ENCODE data around the gene NT5DC2.

NT5DC2 gene

GRCh38 chr3:52480768-52481715 is 52.6 kb downstream of the NT5DC2 start:
- H4K91ac ChIP-seq (ENCODE audit: low read length), result no peak overlapping the region
- no peak overlapping the region for H3K14ac ChIP-seq (ENCODE audit: low read length in 2 of 2)
- H3K36me3 ChIP-seq (ENCODE audit: control insufficient read depth in 1 of 2, insufficient read depth in 2 of 2, low read depth in 1 of 2, low read length in 2 of 2), result peaks cover 79 to 96% of the 10 kb centered on the region in 2 experiments
- H3K4me2 ChIP-seq (ENCODE audit: low read length, poor library complexity, severe bottlenecking), result no peak overlapping the region
- no peak overlapping the region for H2AFZ ChIP-seq (ENCODE audit: low read depth, low read length)
- H2BK12ac ChIP-seq (ENCODE audit: low read length in 2 of 2), result no peak overlapping the region
- H3K9me3 ChIP-seq (ENCODE audit: control insufficient read depth, low read length), result no peaks in the 10 kb centered on the region
- H3K27me3 ChIP-seq (ENCODE audit: control insufficient read depth in 1 of 2, insufficient read depth in 1 of 2, low read length in 2 of 2), result no peaks in the 10 kb centered on the region
- peaks cover 54% of the 10 kb centered on the region for H3K79me1 ChIP-seq (replicated peaks; ENCODE audit: low read length, poor library complexity, severe bottlenecking)
- H2AK5ac ChIP-seq (ENCODE audit: low read length, severe bottlenecking), result no peak overlapping the region
- H3K18ac ChIP-seq (ENCODE audit: low read depth in 1 of 2, low read length in 2 of 2), result no peak overlapping the region
- H3K4me3 ChIP-seq (ENCODE audit: insufficient read depth in 1 of 2, low read depth in 1 of 2, low read length in 2 of 2), result no peak overlapping the region
- H4K8ac ChIP-seq (ENCODE audit: low read length), result no peak overlapping the region
- no peak overlapping the region for H3K9ac ChIP-seq (ENCODE audit: low read length)
- H3K23ac ChIP-seq (ENCODE audit: low read length in 2 of 2), result no peak overlapping the region
- no peak overlapping the region for H2BK120ac ChIP-seq (ENCODE audit: low read depth, low read length)
- no peak for DNase-seq
- no peak overlapping the region for H3K27ac ChIP-seq (ENCODE audit: low read length, poor library complexity, severe bottlenecking)
- WGBS, result 98% methylated on average over 24 of the region's 27 CpGs
- H2BK15ac ChIP-seq (ENCODE audit: low read depth, poor library complexity, severe bottlenecking), result no peak overlapping the region
- peaks cover 9% of the 10 kb centered on the region for H3K4me1 ChIP-seq (ENCODE audit: control insufficient read depth, insufficient read depth, low read depth, low read length)
- no peak overlapping the region for H3K4ac ChIP-seq (ENCODE audit: low read depth in 1 of 2, low read length in 2 of 2)
- H2BK5ac ChIP-seq (ENCODE audit: low read depth, low read length, poor library complexity, severe bottlenecking), result no peak overlapping the region

- Histone ChIP-seq H3K4ac (ENCODE audit: low read depth in 1 of 2, low read length in 2 of 2) (no peak overlapping the region), H2AK5ac (ENCODE audit: low read length, severe bottlenecking) (no peak overlapping the region), H3K18ac (ENCODE audit: low read depth in 1 of 2, low read length in 2 of 2) (no peak overlapping the region), H3K4me2 (ENCODE audit: low read length, poor library complexity, severe bottlenecking) (no peak overlapping the region), H3K27ac (ENCODE audit: low read length, poor library complexity, severe bottlenecking) (no peak overlapping the region), H3K36me3 (ENCODE audit: control insufficient read depth in 1 of 2, insufficient read depth in 2 of 2, low read depth in 1 of 2, low read length in 2 of 2) (peaks cover 80 to 96% of the 10 kb centered on the region in 2 experiments), H3K9ac (ENCODE audit: low read length) (no peak overlapping the region), H4K8ac (ENCODE audit: low read length) (no peak overlapping the region), H3K23ac (ENCODE audit: low read length in 2 of 2) (no peak overlapping the region), H2BK5ac (ENCODE audit: low read depth, low read length, poor library complexity, severe bottlenecking) (no peak overlapping the region), H3K9me3 (ENCODE audit: control insufficient read depth, low read length) (no peaks in the 10 kb centered on the region), H3K4me3 (ENCODE audit: insufficient read depth in 1 of 2, low read depth in 1 of 2, low read length in 2 of 2) (no peak overlapping the region), H3K79me1 (replicated peaks; ENCODE audit: low read length, poor library complexity, severe bottlenecking) (peaks cover 54% of the 10 kb centered on the region), H3K27me3 (ENCODE audit: control insufficient read depth in 1 of 2, insufficient read depth in 1 of 2, low read length in 2 of 2) (no peaks in the 10 kb centered on the region), H3K4me1 (ENCODE audit: control insufficient read depth, insufficient read depth, low read depth, low read length) (peaks cover 9% of the 10 kb centered on the region), H4K91ac (ENCODE audit: low read length) (no peak overlapping the region), H3K14ac (ENCODE audit: low read length in 2 of 2) (no peak overlapping the region), H2BK120ac (ENCODE audit: low read depth, low read length) (no peak overlapping the region), H2AFZ (ENCODE audit: low read depth, low read length) (no peak overlapping the region), H2BK12ac (ENCODE audit: low read length in 2 of 2) (no peak overlapping the region), H2BK15ac (ENCODE audit: low read depth, poor library complexity, severe bottlenecking) (no peak overlapping the region)
- 96% methylated on average over 10 of the region's 16 CpGs for WGBS
- no peak for DNase-seq
Observed at GRCh38 chr3:52479877-52480575, 53.6 kb downstream of the NT5DC2 start.

GRCh38 chr3:52479037-52479876 is 54.4 kb downstream of the NT5DC2 start:
- Histone ChIP-seq H3K9me3 (ENCODE audit: control insufficient read depth, low read length) (no peaks in the 10 kb centered on the region), H3K27me3 (ENCODE audit: control insufficient read depth in 1 of 2, insufficient read depth in 1 of 2, low read length in 2 of 2) (no peaks in the 10 kb centered on the region), H4K91ac (ENCODE audit: low read length) (no peak overlapping the region), H3K79me1 (replicated peaks; ENCODE audit: low read length, poor library complexity, severe bottlenecking) (peaks cover 50% of the 10 kb centered on the region), H4K8ac (ENCODE audit: low read length) (no peak overlapping the region), H2AK5ac (ENCODE audit: low read length, severe bottlenecking) (no peak overlapping the region), H3K18ac (ENCODE audit: low read depth in 1 of 2, low read length in 2 of 2) (no peak overlapping the region), H3K14ac (ENCODE audit: low read length in 2 of 2) (no peak overlapping the region), H3K9ac (ENCODE audit: low read length) (no peak overlapping the region), H3K4me2 (ENCODE audit: low read length, poor library complexity, severe bottlenecking) (no peak overlapping the region), H2BK5ac (ENCODE audit: low read depth, low read length, poor library complexity, severe bottlenecking) (no peak overlapping the region), H2AFZ (ENCODE audit: low read depth, low read length) (no peak overlapping the region), H3K4ac (ENCODE audit: low read depth in 1 of 2, low read length in 2 of 2) (no peak overlapping the region), H2BK12ac (ENCODE audit: low read length in 2 of 2) (no peak overlapping the region), H3K4me1 (ENCODE audit: control insufficient read depth, insufficient read depth, low read depth, low read length) (peaks cover 9% of the 10 kb centered on the region), H3K4me3 (ENCODE audit: insufficient read depth in 1 of 2, low read depth in 1 of 2, low read length in 2 of 2) (no peak overlapping the region), H3K36me3 (ENCODE audit: control insufficient read depth in 1 of 2, insufficient read depth in 2 of 2, low read depth in 1 of 2, low read length in 2 of 2) (peaks cover 86 to 90% of the 10 kb centered on the region in 2 experiments), H3K27ac (ENCODE audit: low read length, poor library complexity, severe bottlenecking) (no peak overlapping the region), H2BK120ac (ENCODE audit: low read depth, low read length) (no peak overlapping the region), H2BK15ac (ENCODE audit: low read depth, poor library complexity, severe bottlenecking) (no peak overlapping the region), H3K23ac (ENCODE audit: low read length in 2 of 2) (no peak overlapping the region)
- DNase-seq, result no peak
- WGBS, result 95% methylated on average over 7 of the region's 7 CpGs

GRCh38 chr3:52477796-52478095 is 55.9 kb downstream of the NT5DC2 start:
- no peak overlapping the region for H3K9ac ChIP-seq (ENCODE audit: low read length)
- H4K8ac ChIP-seq (ENCODE audit: low read length), result no peak overlapping the region

More at GRCh38 chr3:52477796-52478095, 55.9 kb downstream of the NT5DC2 start:
- Histone ChIP-seq H3K4ac (ENCODE audit: low read depth in 1 of 2, low read length in 2 of 2) (no peak overlapping the region), H2BK120ac (ENCODE audit: low read depth, low read length) (no peak overlapping the region), H3K79me1 (replicated peaks; ENCODE audit: low read length, poor library complexity, severe bottlenecking) (peaks cover 54% of the 10 kb centered on the region), H3K14ac (ENCODE audit: low read length in 2 of 2) (no peak overlapping the region), H3K9me3 (ENCODE audit: control insufficient read depth, low read length) (no peaks in the 10 kb centered on the region), H4K91ac (ENCODE audit: low read length) (no peak overlapping the region), H3K4me2 (ENCODE audit: low read length, poor library complexity, severe bottlenecking) (no peak overlapping the region), H2BK12ac (ENCODE audit: low read length in 2 of 2) (no peak overlapping the region), H2AK5ac (ENCODE audit: low read length, severe bottlenecking) (no peak overlapping the region), H3K4me3 (ENCODE audit: insufficient read depth in 1 of 2, low read depth in 1 of 2, low read length in 2 of 2) (no peak overlapping the region), H3K27me3 (ENCODE audit: control insufficient read depth in 1 of 2, insufficient read depth in 1 of 2, low read length in 2 of 2) (no peaks in the 10 kb centered on the region), H3K27ac (ENCODE audit: low read length, poor library complexity, severe bottlenecking) (no peak overlapping the region), H3K18ac (ENCODE audit: low read depth in 1 of 2, low read length in 2 of 2) (no peak overlapping the region), H2AFZ (ENCODE audit: low read depth, low read length) (no peak overlapping the region), H2BK5ac (ENCODE audit: low read depth, low read length, poor library complexity, severe bottlenecking) (no peak overlapping the region), H3K23ac (ENCODE audit: low read length in 2 of 2) (no peak overlapping the region), H3K36me3 (ENCODE audit: control insufficient read depth in 1 of 2, insufficient read depth in 2 of 2, low read depth in 1 of 2, low read length in 2 of 2) (peaks cover 93 to 95% of the 10 kb centered on the region in 2 experiments), H3K4me1 (ENCODE audit: control insufficient read depth, insufficient read depth, low read depth, low read length) (peaks cover 1% of the 10 kb centered on the region), H2BK15ac (ENCODE audit: low read depth, poor library complexity, severe bottlenecking) (no peak overlapping the region)
- DNase-seq, result no peak
- 99% methylated on average over 6 of the region's 6 CpGs for WGBS
